Stimulated activated CD4-positive, alpha-beta T cell treated with anti-CD3 and anti-CD28 coated beads, Interleukin-2, amount 100 ng/mL, for 24 hours (primary cell): ENCODE measurements around the gene TPPP.
"Not testable (repeated sequence)": the region's sequence is repeated elsewhere in the genome, so short reads cannot be mapped to it uniquely, and the experiment has no call there.

Experiments used
- DNase-seq, 2 donors: peaks; one replicate each; pipeline ENCODE4 v3.0.0-alpha.2; 2020

TPPP gene

GRCh38 chr5:643811-644271 lies 49.3 kb downstream of the TPPP start:
- DNase-seq = no peak

- no peak for DNase-seq
These were observed 49.8 kb downstream of the TPPP start for GRCh38 chr5:643351-643801.

- no peak for DNase-seq
These were observed 50.7 kb downstream of the TPPP start for GRCh38 chr5:642481-642880.

GRCh38 chr5:641331-641765 lies 51.8 kb downstream of the TPPP start:
- DNase-seq = no peak

- DNase-seq = no peak
These were observed 52.5 kb downstream of the TPPP start for GRCh38 chr5:640461-641330.

GRCh38 chr5:639584-640213 lies 53.5 kb downstream of the TPPP start:
- DNase-seq = no peak

- no peak for DNase-seq
These were observed 54.0 kb downstream of the TPPP start for GRCh38 chr5:639253-639530.

GRCh38 chr5:638501-639252 lies 54.5 kb downstream of the TPPP start:
- no peak for DNase-seq

GRCh38 chr5:637581-638450 lies 55.3 kb downstream of the TPPP start:
- no peak for DNase-seq

- DNase-seq = no peak
These were observed 56.2 kb downstream of the TPPP start for GRCh38 chr5:636951-637350.

- no peak for DNase-seq
These were observed 57.7 kb downstream of the TPPP start for GRCh38 chr5:635306-636055.

- DNase-seq = no peak
These were observed 59.0 kb downstream of the TPPP start for GRCh38 chr5:634191-634590.

GRCh38 chr5:633501-633955 lies 59.6 kb downstream of the TPPP start:
- DNase-seq = no peak

- not testable (repeated sequence) for DNase-seq
These were observed 64.6 kb downstream of the TPPP start for GRCh38 chr5:628351-629205.

- no peak for DNase-seq
These were observed 65.3 kb downstream of the TPPP start for GRCh38 chr5:627840-628239.

GRCh38 chr5:626850-627249 lies 66.3 kb downstream of the TPPP start:
- DNase-seq = no peak

GRCh38 chr5:625516-625915 lies 67.6 kb downstream of the TPPP start:
- DNase-seq = no peak

GRCh38 chr5:624951-625230 lies 68.3 kb downstream of the TPPP start:
- no peak for DNase-seq

- DNase-seq = no peak
These were observed 68.8 kb downstream of the TPPP start for GRCh38 chr5:624118-624950.

- DNase-seq = no peak
These were observed 69.6 kb downstream of the TPPP start for GRCh38 chr5:623531-623930.
